HCT116 (cell line): ENCODE data around the gene CABLES1. TPM values are rescaled to one million over a fixed set of nuclear protein-coding genes. Genes with fewer than 3 reads are reported as not detected.

Source experiments
- ATAC-seq: fragments of 200-7000 bp; cut with Tn5 transposase; 2 replicates; pipeline ENCODE4 v1.9.1; 2020; ENCODE audit warnings: mild to moderate bottlenecking, moderate library complexity
- BruUV-seq: library from RNA; stranded (reverse); fragments of 400-500 nt; replicated peaks from 2 replicates; lab custom pipeline; 2021; lab: Mats Ljungman, UMichigan
- CTCF ChIA-PET: fragments of 300-600 bp; sonication (Branson Sonifier 250); formaldehyde crosslinking; loops from one replicate; lab custom pipeline; 2021; ENCODE audit warnings: antibody characterized with exemption; lab: Charles Lee
- POLR2A ChIA-PET: fragments of 300-600, 350-600 bp; sonication (Branson Sonifier 250); formaldehyde crosslinking; loops from one replicate; lab custom pipeline; 2021; ENCODE audit warnings: antibody characterized with exemption; lab: Charles Lee
- RAD21 ChIA-PET, 2 experiments: fragments of 300-600 bp; sonication (Branson Sonifier 250); formaldehyde crosslinking; loops; one replicate each; lab custom pipeline; 2023; ENCODE audit warnings: low total read pairs in 2 of 2; ENCODE audit not compliant: uncharacterized antibody in 2 of 2, unreplicated experiment in 2 of 2, low non-redundant PET in 1 of 2; lab: Charles Lee
- DNase-seq: peaks from one replicate; pipeline ENCODE4 v3.0.0-alpha.2; 2010; ENCODE audit warnings: low read depth, low spot score
- H2AFZ ChIP-seq: fragments of 200-600 bp; shearing (Covaris generic), sonication (generic); 2 replicates; pipeline ENCODE4 v1.6.1; 2017; ENCODE audit warnings: low read depth, mixed run types, mixed read lengths, antibody characterized with exemption, low read length; ENCODE audit not compliant: poor library complexity, severe bottlenecking
- H3K27ac ChIP-seq: 2 replicates; pipeline ENCODE4 v1.5.1; 2012; ENCODE audit warnings: low read depth, low read length
- H3K27me3 ChIP-seq: fragments of 200-600 bp; sonication (generic); 2 replicates; pipeline ENCODE4 v1.6.1; 2016; ENCODE audit warnings: mixed run types, low read length, mixed read lengths; ENCODE audit not compliant: insufficient read depth
- H3K36me3 ChIP-seq, 2 experiments: fragments of 200-500 bp in 1 of 2; fragments of 200-600 bp in 1 of 2; sonication (Bioruptor generic) in 1 of 2; sonication (generic) in 1 of 2; 2 replicates each; pipeline versions ENCODE4 v1.5.1 to v1.6.1; 2014 to 2016; ENCODE audit warnings: low read length in 2 of 2, inconsistent platforms in 1 of 2, mixed read lengths in 1 of 2, mixed run types in 1 of 2; ENCODE audit not compliant: insufficient read depth in 2 of 2, control insufficient read depth in 1 of 2
- H3K4me1 ChIP-seq, 2 experiments: fragments of 200-600 bp in 1 of 2; sonication (generic) in 1 of 2; 2 replicates each; pipeline versions ENCODE4 v1.5.1 to v1.6.1; 2012 to 2017; ENCODE audit warnings: low read length in 2 of 2, inconsistent platforms in 1 of 2, mild to moderate bottlenecking in 1 of 2, mixed read lengths in 1 of 2, mixed run types in 1 of 2, moderate library complexity in 1 of 2; ENCODE audit not compliant: insufficient read depth in 2 of 2, control insufficient read depth in 1 of 2
- H3K4me2 ChIP-seq: fragments of 200-600 bp; sonication (generic); 2 replicates; pipeline ENCODE4 v1.6.1; 2017; ENCODE audit warnings: mixed run types, low read length, mixed read lengths
- H3K4me3 ChIP-seq, 2 experiments: fragments of 200-600 bp in 1 of 2; sonication (generic) in 1 of 2; replicated peaks in 1 of 2; 2 replicates each; pipeline ENCODE4 v1.5.1; 2011 to 2016; ENCODE audit warnings: low read length in 2 of 2, control low read depth in 1 of 2, low read depth in 1 of 2, mild to moderate bottlenecking in 1 of 2, mixed read lengths in 1 of 2, mixed run types in 1 of 2
- H3K79me2 ChIP-seq: fragments of 200-600 bp; sonication (generic); 2 replicates; pipeline ENCODE4 v1.6.1; 2017; ENCODE audit warnings: mild to moderate bottlenecking, mixed run types, low read length, moderate library complexity, mixed read lengths; ENCODE audit not compliant: insufficient read depth
- H3K9ac ChIP-seq: fragments of 200-600 bp; sonication (generic); 2 replicates; pipeline ENCODE4 v1.6.1; 2016; ENCODE audit warnings: low read length, mixed read lengths
- H3K9me2 ChIP-seq: fragments of 200-600 bp; sonication (generic), shearing (Covaris generic); 2 replicates; pipeline ENCODE4 v1.6.1; 2017; ENCODE audit warnings: mixed run types, mild to moderate bottlenecking, moderate library complexity; ENCODE audit not compliant: insufficient read depth
- H3K9me3 ChIP-seq, 2 experiments: fragments of 200-500 bp in 1 of 2; fragments of 200-600 bp in 1 of 2; sonication (Bioruptor generic) in 1 of 2; sonication (generic) in 1 of 2; 2 replicates each; pipeline ENCODE4 v1.6.1; 2014 to 2017; ENCODE audit warnings: low read length in 2 of 2, mixed read lengths in 2 of 2, inconsistent platforms in 1 of 2, low read depth in 1 of 2, mild to moderate bottlenecking in 1 of 2, mixed run types in 1 of 2, moderate library complexity in 1 of 2; ENCODE audit not compliant: control insufficient read depth in 1 of 2, insufficient read depth in 1 of 2
- H4K20me1 ChIP-seq: fragments of 200-600 bp; sonication (generic), shearing (Covaris generic); 2 replicates; pipeline ENCODE4 v1.6.1; 2017; ENCODE audit warnings: mixed run types, mild to moderate bottlenecking, moderate library complexity; ENCODE audit not compliant: insufficient read depth
- CTCF ChIP-seq, 3 experiments: fragments of 200-600 bp in 1 of 3; sonication (generic) in 1 of 3; IDR thresholded peaks in 2 of 3; conservative IDR thresholded peaks in 1 of 3; 2 replicates each; pipeline ENCODE4 v1.5.1; 2012 to 2017; ENCODE audit warnings: low read depth in 2 of 3, low read length in 2 of 3, antibody characterized with exemption in 1 of 3, borderline replicate concordance in 1 of 3, control low read depth in 1 of 3, mild to moderate bottlenecking in 1 of 3, mixed read lengths in 1 of 3, mixed run types in 1 of 3, moderate library complexity in 1 of 3; ENCODE audit not compliant: insufficient read depth in 1 of 3
- EGR1 ChIP-seq: IDR thresholded peaks from 2 replicates; pipeline ENCODE4 v1.6.1; 2012; ENCODE audit warnings: low read depth
- EZH2phosphoT487 ChIP-seq: fragments of 200-600 bp; IDR thresholded peaks from 2 replicates; pipeline ENCODE4 v1.6.1; 2018; ENCODE audit warnings: antibody characterized with exemption, borderline replicate concordance
- MAX ChIP-seq: IDR thresholded peaks from 2 replicates; pipeline ENCODE4 v1.6.1; 2012
- POLR2A ChIP-seq: IDR thresholded peaks from 2 replicates; pipeline ENCODE4 v1.7.0; 2011; ENCODE audit warnings: borderline replicate concordance; ENCODE audit not compliant: insufficient read depth, insufficient read length; ENCODE audit errors: extremely low read depth
- REST ChIP-seq: IDR thresholded peaks from 2 replicates; pipeline ENCODE4 v1.6.1; 2012; ENCODE audit warnings: low read depth
- TCF7L2 ChIP-seq: IDR thresholded peaks from 2 replicates; pipeline ENCODE4 v1.7.0; 2011; ENCODE audit warnings: borderline replicate concordance, inconsistent platforms; ENCODE audit not compliant: insufficient read depth, insufficient read length; ENCODE audit errors: extremely low read depth
- ZFX ChIP-seq: fragments of 450-650 bp; IDR thresholded peaks from 2 replicates; pipeline ENCODE4 v1.6.1; 2017
- intact Hi-C: fragments of 100-400 bp; cut with micrococcal nuclease; formaldehyde crosslinking; loops from 2 replicates; pipeline ENCODE4 v1.10.0; 2022
- total RNA-seq: library from RNA; stranded (reverse); gene quantifications from one replicate; pipeline ENCODE4 v1.2.1, GENCODE V29; 2021; ENCODE audit not compliant: unreplicated experiment

Gene CABLES1
- total RNA-seq, 1 experiment from 2014 or later = 7.7 TPM

DNA sequence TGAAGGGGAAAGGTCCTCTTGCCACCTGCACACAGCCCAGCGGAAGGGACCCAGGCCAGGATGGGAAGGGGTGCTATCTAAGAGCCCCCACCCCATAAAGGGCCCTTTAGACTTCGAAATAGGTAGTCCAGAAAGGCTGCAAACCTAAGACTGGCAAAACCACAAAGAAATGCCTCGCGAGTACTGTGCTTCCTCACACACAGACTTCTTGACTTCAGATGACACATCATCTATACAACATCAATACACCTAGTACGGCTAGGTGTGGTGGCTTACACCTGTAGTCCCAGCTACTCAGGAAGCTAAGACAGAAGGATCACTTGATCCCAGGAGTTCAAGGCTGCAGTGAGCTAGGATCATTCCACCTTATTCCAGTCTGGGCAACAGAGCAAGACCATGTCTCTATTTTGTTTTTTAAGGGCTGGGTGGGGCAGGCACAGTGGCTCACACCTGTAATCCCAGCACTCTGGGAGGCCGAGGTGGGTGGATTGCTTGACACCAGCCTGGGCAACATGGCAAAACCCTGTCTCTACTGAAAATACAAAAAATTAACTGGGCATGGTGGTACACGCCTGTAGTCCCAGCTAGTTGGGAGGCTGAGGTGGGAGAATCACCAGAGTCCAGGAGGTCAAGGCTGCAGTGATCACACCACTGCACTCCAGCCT is 125.8 kb downstream of the CABLES1 start (continued):
- TF ChIP-seq REST (no peak), MAX (no peak), ZFX (no peak), EZH2phosphoT487 (no peak), POLR2A (no peak), TCF7L2 (no peak)

- CTCF ChIA-PET = no interaction called here
- H3K79me2 ChIP-seq = no peaks in the 10 kb centered on the region
- RAD21 ChIA-PET = no interaction called here
- intact Hi-C loops = no loop called here
- H3K9ac ChIP-seq = no peak overlapping the region
- no peaks in the 10 kb centered on the region for H3K9me3 ChIP-seq
- no peaks in the 10 kb centered on the region for H3K27me3 ChIP-seq
- POLR2A ChIA-PET = no interaction called here
- no peak for ATAC-seq
- H3K9me2 ChIP-seq = no peaks in the 10 kb centered on the region
- TF ChIP-seq EGR1 (no peak), POLR2A (no peak), CTCF (IDR thresholded peaks at IDR 0.05 in 2 of 3, conservative IDR thresholded peaks at IDR 0.05 in 1 of 3; ENCODE audit: borderline replicate concordance in 1 of 3, insufficient read depth in 1 of 3, low read depth in 2 of 3, low read length in 2 of 3) (no peak)
- TF ChIP-seq, all 23 proteins: peak for 0
- Histone ChIP-seq H3K36me3 (no peaks in the 10 kb centered on the region), H3K27ac (no peak overlapping the region), H3K4me3 (no peak overlapping the region), H4K20me1 (no peaks in the 10 kb centered on the region), H3K4me2 (no peak overlapping the region), H3K4me1 (no peaks in the 10 kb centered on the region; a peak in 1 of 4 replicates), H2AFZ (no peak overlapping the region)
- BruUV-seq = no TSS peak
- DNase-seq = no peak
These were observed 128.4 kb downstream of the CABLES1 start for GRCh38 chr18:23263551-23264235.
